KMS-11 (cell line): Measurements from ENCODE around the gene NR2E1.

ENCODE experiments used
- H2AFZ ChIP-seq: fragments of 200-600 bp; sonication (generic); 2 replicates; pipeline ENCODE4 v1.6.1; 2016; ENCODE audit warnings: antibody characterized with exemption, mixed run types, low read depth
- H3K27ac ChIP-seq: fragments of 200-600 bp; sonication (generic); 2 replicates; pipeline ENCODE4 v1.6.1; 2016; ENCODE audit warnings: mild to moderate bottlenecking, mixed run types
- H3K27me3 ChIP-seq: fragments of 200-600 bp; sonication (generic); 2 replicates; pipeline ENCODE4 v1.6.1; 2017; ENCODE audit warnings: mild to moderate bottlenecking, low read depth, mixed run types, moderate library complexity; ENCODE audit not compliant: insufficient read depth
- H3K36me3 ChIP-seq: fragments of 200-600 bp; sonication (generic); 2 replicates; pipeline ENCODE4 v1.6.1; 2017; ENCODE audit warnings: mild to moderate bottlenecking, mixed run types; ENCODE audit not compliant: insufficient read depth
- H3K4me1 ChIP-seq: fragments of 200-600 bp; sonication (generic); 2 replicates; pipeline ENCODE4 v1.6.1; 2016; ENCODE audit warnings: mild to moderate bottlenecking, low read depth, mixed run types; ENCODE audit not compliant: poor library complexity, severe bottlenecking
- H3K4me2 ChIP-seq: fragments of 200-600 bp; sonication (generic); 2 replicates; pipeline ENCODE4 v1.7.0; 2016; ENCODE audit warnings: mild to moderate bottlenecking, mixed run types
- H3K4me3 ChIP-seq: fragments of 200-600 bp; sonication (generic); IDR thresholded peaks from 2 replicates; pipeline ENCODE4 v1.6.1; 2017; ENCODE audit warnings: low read depth, low read length, mixed read lengths; ENCODE audit not compliant: insufficient read depth
- H3K79me2 ChIP-seq: fragments of 200-600 bp; sonication (generic); 2 replicates; pipeline ENCODE4 v1.6.1; 2016; ENCODE audit warnings: low read depth, mixed run types; ENCODE audit not compliant: insufficient read depth
- H3K9ac ChIP-seq: fragments of 200-600 bp; sonication (generic); 2 replicates; pipeline ENCODE4 v1.6.1; 2016; ENCODE audit warnings: mild to moderate bottlenecking, mixed run types
- H4K20me1 ChIP-seq: fragments of 200-600 bp; sonication (generic); 2 replicates; pipeline ENCODE4 v1.6.1; 2016; ENCODE audit warnings: mild to moderate bottlenecking, mixed run types; ENCODE audit not compliant: insufficient read depth
- CTCF ChIP-seq: fragments of 200-600 bp; sonication (generic); conservative IDR thresholded peaks from 2 replicates; pipeline ENCODE4 v1.6.1; 2017; ENCODE audit warnings: low read depth, mild to moderate bottlenecking, antibody characterized with exemption, low read length, moderate library complexity, mixed read lengths

Gene NR2E1

GRCh38 chr6:108171291-108171917, 5.6 kb downstream of the NR2E1 start:
- no peak overlapping the region for H3K9ac ChIP-seq
- H3K36me3 ChIP-seq, result no peaks in the 10 kb centered on the region
- no peak overlapping the region for H3K27ac ChIP-seq
- H3K4me2 ChIP-seq, result no peak overlapping the region
- no peaks in the 10 kb centered on the region for H3K4me1 ChIP-seq
- no peaks in the 10 kb centered on the region for H4K20me1 ChIP-seq
- H3K4me3 ChIP-seq, result no peak overlapping the region
- TF ChIP-seq CTCF, result no peak
- no peaks in the 10 kb centered on the region for H3K79me2 ChIP-seq
- H2AFZ ChIP-seq, result no peak overlapping the region
- no peaks in the 10 kb centered on the region for H3K27me3 ChIP-seq

- H3K4me1 ChIP-seq, result no peaks in the 10 kb centered on the region
- no peak overlapping the region for H3K27ac ChIP-seq
- no peaks in the 10 kb centered on the region for H3K79me2 ChIP-seq
- H3K36me3 ChIP-seq, result no peaks in the 10 kb centered on the region
- H3K4me2 ChIP-seq, result no peak overlapping the region
- H3K27me3 ChIP-seq, result no peaks in the 10 kb centered on the region
- H4K20me1 ChIP-seq, result no peaks in the 10 kb centered on the region
- no peak overlapping the region for H3K9ac ChIP-seq
- H3K4me3 ChIP-seq, result no peak overlapping the region
- H2AFZ ChIP-seq, result no peak overlapping the region
- no peak for TF ChIP-seq CTCF
Observed at GRCh38 chr6:108171918-108172516, 6.2 kb downstream of the NR2E1 start.

- no peak overlapping the region for H3K27ac ChIP-seq
- TF ChIP-seq CTCF, result no peak
- no peak overlapping the region for H2AFZ ChIP-seq
- H3K27me3 ChIP-seq, result no peaks in the 10 kb centered on the region
- H3K4me1 ChIP-seq, result no peaks in the 10 kb centered on the region
- H3K9ac ChIP-seq, result no peak overlapping the region
- no peak overlapping the region for H3K4me3 ChIP-seq
- no peaks in the 10 kb centered on the region for H3K36me3 ChIP-seq
- H4K20me1 ChIP-seq, result no peaks in the 10 kb centered on the region
- H3K4me2 ChIP-seq, result no peak overlapping the region
- no peaks in the 10 kb centered on the region for H3K79me2 ChIP-seq
Observed at GRCh38 chr6:108174371-108175175, 8.8 kb downstream of the NR2E1 start.

- H3K27ac ChIP-seq, result no peak overlapping the region
- no peak for TF ChIP-seq CTCF
- no peaks in the 10 kb centered on the region for H3K36me3 ChIP-seq
- H4K20me1 ChIP-seq, result no peaks in the 10 kb centered on the region
- H3K79me2 ChIP-seq, result no peaks in the 10 kb centered on the region
- no peaks in the 10 kb centered on the region for H3K4me1 ChIP-seq
- no peak overlapping the region for H3K9ac ChIP-seq
- H3K4me2 ChIP-seq, result no peak overlapping the region
- H3K4me3 ChIP-seq, result no peak overlapping the region
- H3K27me3 ChIP-seq, result no peaks in the 10 kb centered on the region
- H2AFZ ChIP-seq, result no peak overlapping the region
Observed at GRCh38 chr6:108175176-108175591, 9.4 kb downstream of the NR2E1 start.
